Ovary (tissue), 3 donors: ENCODE results near the gene IL1RAP.

ENCODE experiments used
- CTCF ChIP-seq, 3 donors: fragments of 450-650 bp in 2 of 3; fragments of 200-600 bp in 1 of 3; IDR thresholded peaks; one replicate each; pipeline versions ENCODE4 v1.5.1 to v1.8.0; 2016 to 2022; ENCODE audit warnings: antibody characterized with exemption in 3 of 3, mild to moderate bottlenecking in 1 of 3
- EP300 ChIP-seq: sonication (generic); formaldehyde crosslinking; IDR thresholded peaks from one replicate; pipeline ENCODE4 v1.6.1; 2017; ENCODE audit warnings: antibody characterized with exemption
- POLR2A ChIP-seq: fragments of 450-650 bp; IDR thresholded peaks from one replicate; pipeline ENCODE4 v1.6.1; 2017; ENCODE audit warnings: antibody characterized with exemption, mild to moderate bottlenecking, moderate library complexity
- donor health status: DM: no; HTN: no; CAD: no.

- TF ChIP-seq EP300 = no peak
- no peak for TF ChIP-seq CTCF (IDR thresholded peaks at IDR 0.05)
- TF ChIP-seq POLR2A = no peak
Observed at GRCh38 chr3:190497811-190498210, 16.1 kb upstream of the IL1RAP start.
